GM18508 (cell line): ENCODE data around the gene SARM1.

Source experiments
- ATAC-seq: cut with Tn5 transposase; IDR thresholded peaks from one replicate; pipeline ENCODE4 v1.9.1; 2021; ENCODE audit warnings: moderate number of reproducible peaks; ENCODE audit not compliant: insufficient read depth, unreplicated experiment

SARM1 gene

DNA sequence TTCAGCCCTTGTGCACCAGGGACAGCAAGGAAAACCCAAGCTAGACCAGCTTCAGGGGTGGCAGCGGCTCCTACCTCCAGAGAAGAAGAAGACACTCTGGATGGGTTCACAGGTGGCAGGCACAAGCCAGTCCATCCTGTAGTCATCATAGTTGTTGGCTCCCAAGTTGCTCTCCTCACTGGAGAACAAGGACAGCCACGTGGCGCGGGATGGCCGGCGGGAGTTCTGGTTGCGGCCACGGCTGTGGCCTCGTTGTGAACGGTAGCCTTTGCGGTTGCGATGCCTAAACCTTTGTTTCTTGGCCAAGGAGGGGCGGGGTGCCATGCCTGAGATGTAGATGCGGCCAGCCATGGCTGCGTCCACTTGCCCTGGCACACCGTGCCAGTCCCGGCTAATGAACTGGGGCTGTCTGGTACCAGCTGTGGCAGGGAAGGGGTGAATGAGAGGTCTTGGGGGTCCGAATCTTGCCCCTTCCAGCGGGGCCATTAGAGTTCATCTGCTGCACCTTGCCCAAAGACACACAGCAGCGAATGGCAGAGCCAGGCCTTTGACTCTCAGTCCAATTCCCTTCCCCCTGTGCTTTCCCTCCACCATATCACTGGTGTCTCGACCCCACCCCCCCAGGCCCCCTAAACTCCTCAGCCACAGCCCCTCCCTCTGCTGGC, 3.7 kb upstream of the SARM1 start:
- ATAC-seq: no peak

DNA sequence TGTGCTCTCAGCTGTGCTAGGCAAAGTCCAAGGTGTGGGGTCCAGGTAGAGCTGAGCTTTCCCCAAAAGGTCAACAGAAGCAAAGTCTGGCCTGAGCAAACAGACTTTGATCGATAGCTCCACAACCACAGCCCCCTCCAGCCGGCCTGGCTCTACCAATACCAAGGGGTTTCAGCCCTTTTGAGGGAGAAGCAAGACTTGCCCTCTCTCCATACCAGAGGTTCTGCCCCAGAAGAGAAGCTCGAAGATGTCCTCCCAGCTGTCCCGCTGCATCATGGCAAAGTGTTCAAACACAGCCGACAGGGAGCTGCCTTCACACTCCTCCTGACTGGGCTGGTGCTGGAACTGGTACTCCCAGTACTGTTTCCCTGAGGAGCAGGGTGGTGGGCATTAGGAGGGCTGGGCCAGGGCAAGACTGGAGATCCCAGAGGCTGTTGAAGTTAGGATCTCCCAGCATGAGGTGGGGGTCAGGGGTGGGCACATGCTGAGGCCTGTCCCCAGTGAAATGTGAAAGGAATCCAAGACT, 3.1 kb upstream of the SARM1 start:
- ATAC-seq: no peak

GRCh38 chr17:28368915-28369683, 2.4 kb upstream of the SARM1 start:
- ATAC-seq: no peak

DNA sequence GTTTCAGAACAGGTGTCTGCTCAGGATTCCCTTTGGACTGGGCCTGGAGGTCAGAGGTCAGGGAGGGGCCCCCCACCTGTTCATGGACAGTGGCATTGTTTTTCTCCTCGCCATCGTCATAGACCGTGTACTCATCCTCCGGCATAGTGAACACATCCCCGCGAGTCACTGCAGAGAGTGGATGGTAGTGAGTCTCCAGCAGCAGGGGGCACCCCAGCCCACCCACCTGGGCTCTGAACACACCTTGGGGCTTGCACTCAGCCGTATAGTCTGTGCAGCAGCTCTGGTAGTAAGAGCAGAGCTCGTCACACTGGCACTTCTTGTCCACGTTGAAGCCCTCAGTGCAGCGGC, 1.8 kb upstream of the SARM1 start:
- ATAC-seq: no peak

DNA sequence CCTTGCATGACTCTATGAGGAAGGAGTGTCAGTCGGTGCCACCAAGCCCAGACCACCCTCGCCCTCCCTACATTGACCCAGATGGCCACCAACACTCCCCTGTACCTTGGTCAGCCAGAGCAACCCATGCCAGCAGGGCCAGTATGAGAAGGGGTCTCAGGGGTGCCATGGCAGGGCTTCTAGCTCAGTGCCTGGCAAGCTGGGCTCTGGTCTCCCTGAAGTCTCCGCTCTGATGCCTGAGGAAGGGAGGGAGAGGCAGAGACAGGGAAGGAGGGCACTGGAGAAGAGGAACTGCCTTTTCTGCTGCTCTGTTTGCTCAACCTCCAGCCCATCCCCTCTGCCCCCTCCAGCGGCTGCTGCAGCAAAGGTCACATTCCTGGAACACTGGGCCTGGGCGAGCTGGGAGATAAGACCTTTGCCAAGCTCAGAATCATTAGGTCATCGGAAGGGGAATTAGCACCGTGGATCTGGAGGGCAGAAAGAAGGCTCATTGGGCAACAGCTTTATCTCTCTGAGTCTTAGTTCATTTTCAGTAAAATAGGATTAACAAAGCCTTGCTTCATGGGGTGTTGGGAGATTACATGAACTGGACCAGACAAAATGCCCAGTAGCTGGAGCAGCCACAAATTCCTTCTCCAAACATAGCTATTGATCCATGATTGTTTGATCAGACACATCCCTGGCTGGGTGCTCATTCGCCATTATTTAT, 1.3 kb upstream of the SARM1 start, which contains the start of gene VTN:
Gene VTN, minus strand, starts transcription at position 273 of the 709 bp plus-strand sequence. Its CDS starts 104 bp downstream, at position 169.
- ATAC-seq: no peak

- ATAC-seq: no peak
These were observed 770 bp upstream of the SARM1 start for GRCh38 chr17:28370744-28371103.

GRCh38 chr17:28372203-28372944, 880 bp downstream of the SARM1 start:
- ATAC-seq: no peak

- ATAC-seq: no peak
These were observed 1.4 kb downstream of the SARM1 start for GRCh38 chr17:28372945-28373274.

GRCh38 chr17:28379814-28380801, 8.6 kb downstream of the SARM1 start:
- ATAC-seq: no peak

GRCh38 chr17:28381141-28381825, 9.8 kb downstream of the SARM1 start:
- no peak for ATAC-seq

DNA sequence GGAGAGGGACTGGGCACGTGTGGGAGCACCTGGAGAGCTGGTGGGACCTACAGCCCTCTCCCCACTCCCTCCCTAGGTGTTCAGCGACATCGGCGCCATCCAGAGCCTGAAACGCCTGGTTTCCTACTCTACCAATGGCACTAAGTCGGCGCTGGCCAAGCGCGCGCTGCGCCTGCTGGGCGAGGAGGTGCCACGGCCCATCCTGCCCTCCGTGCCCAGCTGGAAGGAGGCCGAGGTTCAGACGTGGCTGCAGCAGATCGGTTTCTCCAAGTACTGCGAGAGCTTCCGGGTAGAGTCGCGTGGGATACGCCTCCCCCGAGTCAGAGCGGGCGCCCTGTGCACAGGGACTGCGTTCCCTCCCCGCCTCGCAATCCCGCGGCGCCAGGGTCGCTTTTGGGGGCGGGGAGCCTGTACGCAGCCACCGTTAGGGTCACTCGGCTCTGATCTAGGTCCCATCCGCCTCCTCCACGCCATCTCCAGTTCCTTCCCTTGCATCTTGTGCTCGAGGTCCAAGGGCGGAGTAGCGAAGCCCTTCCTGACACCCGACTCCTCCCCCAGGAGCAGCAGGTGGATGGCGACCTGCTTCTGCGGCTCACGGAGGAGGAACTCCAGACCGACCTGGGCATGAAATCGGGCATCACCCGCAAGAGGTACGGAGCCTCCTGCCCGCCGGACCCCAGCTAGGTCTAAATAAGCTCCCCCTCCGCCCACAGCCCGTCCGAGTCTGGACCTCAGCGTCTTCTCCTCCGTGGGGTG, 13.0 kb downstream of the SARM1 start:
- no peak for ATAC-seq

- no peak for ATAC-seq
These were observed 13.5 kb downstream of the SARM1 start for GRCh38 chr17:28385037-28385400.

DNA sequence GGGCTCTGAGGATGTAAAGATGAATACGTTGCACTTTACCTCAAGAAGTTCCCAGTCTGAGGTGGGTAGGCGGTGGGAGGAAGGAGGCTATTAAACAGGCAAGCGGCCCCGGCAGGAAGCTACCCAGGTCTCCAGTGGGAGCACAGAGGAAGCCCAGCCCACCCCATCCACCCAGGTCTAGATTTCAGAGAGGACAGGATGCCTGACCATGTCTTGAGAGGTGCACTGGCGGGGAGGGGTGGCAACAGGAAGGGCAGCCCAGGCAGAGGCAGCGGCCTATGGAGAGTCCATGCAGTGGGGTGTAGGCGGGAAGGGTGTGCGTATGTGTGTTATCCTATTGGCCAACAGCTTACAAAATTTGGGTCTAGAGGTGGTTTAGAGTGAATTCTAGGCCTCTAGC, 13.9 kb downstream of the SARM1 start:
- ATAC-seq: no peak

- no peak for ATAC-seq
These were observed 14.9 kb downstream of the SARM1 start for GRCh38 chr17:28386391-28386790.

DNA sequence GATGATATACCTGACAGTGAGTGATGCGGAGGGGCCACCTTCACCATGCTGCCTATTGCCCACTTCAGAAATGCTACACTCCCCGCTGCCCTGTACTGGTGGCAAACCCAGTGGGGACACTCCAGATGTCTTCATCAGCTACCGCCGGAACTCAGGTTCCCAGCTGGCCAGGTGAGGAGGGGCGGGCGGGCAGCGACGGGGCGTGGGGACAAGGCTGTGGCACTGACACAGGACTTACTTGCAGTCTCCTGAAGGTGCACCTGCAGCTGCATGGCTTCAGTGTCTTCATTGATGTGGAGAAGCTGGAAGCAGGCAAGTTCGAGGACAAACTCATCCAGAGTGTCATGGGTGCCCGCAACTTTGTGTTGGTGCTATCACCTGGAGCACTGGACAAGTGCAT, 16.6 kb downstream of the SARM1 start:
- ATAC-seq: no peak

DNA sequence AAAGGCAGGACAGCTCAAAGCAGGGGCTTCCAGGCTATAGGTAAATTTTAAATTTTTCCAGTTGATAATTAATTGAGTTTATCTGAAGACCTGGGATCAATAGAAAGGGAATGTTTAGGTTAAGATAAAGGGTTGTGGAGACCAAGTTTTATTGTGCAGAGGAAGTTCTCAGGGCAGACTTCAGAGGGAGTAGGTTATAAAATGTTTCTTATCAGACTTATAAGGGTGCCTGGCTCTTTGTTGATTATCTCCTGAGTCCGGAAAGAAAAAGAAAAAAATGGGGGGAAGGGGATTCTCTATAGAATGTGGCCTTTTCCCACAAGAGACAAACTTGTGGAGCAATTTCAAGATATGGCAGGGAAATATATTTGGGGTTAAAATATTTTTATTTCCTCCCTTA, 18.6 kb downstream of the SARM1 start:
- ATAC-seq: no peak

DNA sequence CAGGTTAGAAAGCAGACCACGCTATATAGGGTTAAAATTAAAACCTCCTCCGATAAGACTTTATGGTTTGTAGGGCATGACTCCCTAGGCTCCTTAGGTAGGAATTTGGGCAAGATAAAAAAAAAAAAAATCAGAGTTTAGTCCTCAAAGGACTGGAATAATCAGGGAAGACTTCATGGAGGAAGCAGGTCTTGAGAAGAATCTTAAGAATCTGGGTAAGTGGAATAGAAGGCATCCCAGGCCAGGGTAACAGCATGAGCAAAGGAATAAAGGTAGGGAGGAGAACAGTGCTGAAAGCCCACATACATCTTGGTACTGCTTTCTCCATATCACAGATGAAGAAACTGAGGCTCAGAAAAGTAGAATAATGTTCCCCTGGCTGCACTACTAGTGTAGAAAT, 19.1 kb downstream of the SARM1 start:
- ATAC-seq: no peak

DNA sequence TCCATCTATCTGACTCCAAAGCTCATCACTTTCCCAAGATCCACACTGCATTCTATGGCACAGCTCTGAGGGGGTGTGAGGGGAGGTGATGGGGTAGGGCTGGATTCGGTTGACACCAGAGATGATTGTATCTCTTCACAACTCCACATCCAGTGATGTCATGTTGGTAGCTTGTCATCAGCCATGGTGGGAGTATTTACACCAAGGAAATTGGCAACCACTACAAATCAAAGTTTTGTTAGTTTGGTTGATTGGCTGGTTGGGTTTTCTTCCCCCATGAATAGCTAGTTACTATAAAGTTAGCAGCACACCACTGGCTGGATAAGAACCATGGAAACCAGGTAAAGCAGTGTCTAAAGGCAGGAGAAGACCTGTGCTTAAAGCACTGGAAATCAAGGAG, 19.5 kb downstream of the SARM1 start:
- ATAC-seq: no peak
